LNCAP (cell line): ENCODE data around the gene LRP1B.

Source experiments
- CTCF ChIP-seq: fragments of 450-650 bp; IDR thresholded peaks from 2 replicates; pipeline ENCODE4 v1.5.1; 2017; ENCODE audit warnings: mild to moderate bottlenecking

LRP1B gene

GRCh38 chr2:140808820-140809219 is 1322.0 kb downstream of the LRP1B start:
- TF ChIP-seq CTCF = 0 out of 2 replicates have a peak, but pooled peaks have one; percentile 23

GRCh38 chr2:140808211-140808610 is 1322.6 kb downstream of the LRP1B start:
- TF ChIP-seq CTCF = no peak

GRCh38 chr2:140804700-140805260 is 1326.0 kb downstream of the LRP1B start:
- TF ChIP-seq CTCF = no peak

GRCh38 chr2:140801311-140801710 is 1329.5 kb downstream of the LRP1B start:
- TF ChIP-seq CTCF = no peak

- TF ChIP-seq CTCF = no peak
These were observed 1333.1 kb downstream of the LRP1B start for GRCh38 chr2:140797718-140798117.

GRCh38 chr2:140791802-140792201 is 1339.0 kb downstream of the LRP1B start:
- no peak for TF ChIP-seq CTCF

- TF ChIP-seq CTCF = no peak
These were observed 1344.2 kb downstream of the LRP1B start for GRCh38 chr2:140786585-140786984.

GRCh38 chr2:140775411-140775810 is 1355.4 kb downstream of the LRP1B start:
- no peak for TF ChIP-seq CTCF
